Chondrocyte (in vitro differentiated cells): ENCODE measurements around the gene RAB11FIP4. TPM values are rescaled to one million over a fixed set of nuclear protein-coding genes. Genes with fewer than 3 reads are reported as not detected.

Experiments used
- DNase-seq: peaks from one replicate; pipeline ENCODE4 v3.0.0; 2021; ENCODE audit warnings: mixed read lengths, low spot score
- H3K27ac Mint-ChIP-seq: one replicate; pipeline ENCODE4 v1.8.0; 2021; ENCODE audit warnings: mild to moderate bottlenecking, moderate library complexity, mixed read lengths; ENCODE audit not compliant: unreplicated experiment
- H3K27me3 Mint-ChIP-seq: 2 replicates; pipeline ENCODE4 v1.8.0; 2021; ENCODE audit warnings: low read depth, mixed read lengths
- H3K36me3 Mint-ChIP-seq: 2 replicates; pipeline ENCODE4 v1.8.0; 2021; ENCODE audit warnings: low read depth, mixed read lengths
- H3K4me1 Mint-ChIP-seq: 2 replicates; pipeline ENCODE4 v1.8.0; 2021; ENCODE audit warnings: low read depth, mild to moderate bottlenecking, mixed read lengths
- H3K4me3 Mint-ChIP-seq: one replicate; pipeline ENCODE4 v1.8.0; 2021; ENCODE audit warnings: mild to moderate bottlenecking, moderate library complexity, mixed read lengths; ENCODE audit not compliant: unreplicated experiment
- H3K9me3 Mint-ChIP-seq: 2 replicates; pipeline ENCODE4 v1.8.0; 2021; ENCODE audit warnings: low read depth, mixed read lengths
- CTCF ChIP-seq: fragments of 200-600 bp; sonication (generic); IDR thresholded peaks from 2 replicates; pipeline ENCODE4 v1.5.0; 2021; ENCODE audit warnings: antibody characterized with exemption, mild to moderate bottlenecking, moderate library complexity
- total RNA-seq: library from RNA; stranded (reverse); gene quantifications from 3 replicates; pipeline ENCODE4 v1.2.1, GENCODE V29; 2021

The RAB11FIP4 gene
- total RNA-seq, 1 donor from 2014 or later, result 0.30 TPM

GRCh38 chr17:31452561-31453110 lies 61.2 kb downstream of the RAB11FIP4 start:
- DNase-seq, result no peak
- no peaks in the 10 kb centered on the region for H3K36me3 Mint-ChIP-seq
- no peak overlapping the region for H3K27ac Mint-ChIP-seq
- no peak for TF ChIP-seq CTCF
- no peak overlapping the region for H3K4me3 Mint-ChIP-seq
- H3K27me3 Mint-ChIP-seq, result peaks cover 14% of the 10 kb centered on the region
- H3K4me1 Mint-ChIP-seq, result no peaks in the 10 kb centered on the region
- no peaks in the 10 kb centered on the region for H3K9me3 Mint-ChIP-seq

GRCh38 chr17:31453896-31454295 lies 62.4 kb downstream of the RAB11FIP4 start:
- no peaks in the 10 kb centered on the region for H3K9me3 Mint-ChIP-seq
- H3K4me3 Mint-ChIP-seq, result no peak overlapping the region
- H3K4me1 Mint-ChIP-seq, result no peaks in the 10 kb centered on the region
- H3K27me3 Mint-ChIP-seq, result peaks cover 15% of the 10 kb centered on the region
- H3K27ac Mint-ChIP-seq, result no peak overlapping the region
- TF ChIP-seq CTCF, result no peak
- no peaks in the 10 kb centered on the region for H3K36me3 Mint-ChIP-seq
- no peak for DNase-seq

- Mint-ChIP-seq H3K9me3 (no peaks in the 10 kb centered on the region), H3K4me1 (no peaks in the 10 kb centered on the region), H3K27me3 (peaks cover 27% of the 10 kb centered on the region), H3K4me3 (no peak overlapping the region), H3K36me3 (no peaks in the 10 kb centered on the region), H3K27ac (no peak overlapping the region)
- no peak for TF ChIP-seq CTCF
- DNase-seq, result no peak
Measured at GRCh38 chr17:31456814-31457213, 65.3 kb downstream of the RAB11FIP4 start.

- no peak for TF ChIP-seq CTCF
- Mint-ChIP-seq H3K27me3 (peaks cover 30% of the 10 kb centered on the region), H3K4me3 (no peak overlapping the region), H3K36me3 (no peaks in the 10 kb centered on the region), H3K27ac (no peak overlapping the region), H3K4me1 (no peaks in the 10 kb centered on the region), H3K9me3 (no peaks in the 10 kb centered on the region)
- no peak for DNase-seq
Measured at GRCh38 chr17:31457391-31458234, 66.1 kb downstream of the RAB11FIP4 start.

- no peaks in the 10 kb centered on the region for H3K4me1 Mint-ChIP-seq
- no peak for DNase-seq
- no peak overlapping the region for H3K4me3 Mint-ChIP-seq
- TF ChIP-seq CTCF, result no peak
- no peaks in the 10 kb centered on the region for H3K9me3 Mint-ChIP-seq
- no peak overlapping the region for H3K27ac Mint-ChIP-seq
- no peaks in the 10 kb centered on the region for H3K36me3 Mint-ChIP-seq
- peaks cover 30% of the 10 kb centered on the region for H3K27me3 Mint-ChIP-seq
Measured at GRCh38 chr17:31458829-31459228, 67.4 kb downstream of the RAB11FIP4 start.
